Choroid plexus epithelial cell (primary cell): ENCODE measurements around the gene PADI3.

Source experiments
- DNase-seq: peaks from one replicate; pipeline ENCODE4 v3.0.0-alpha.2; 2010; ENCODE audit warnings: low read depth
- H3K4me3 ChIP-seq: 2 replicates; pipeline ENCODE4 v1.5.1; 2011; ENCODE audit warnings: low read depth, mild to moderate bottlenecking, control low read depth, low read length, moderate library complexity
- TF ChIP-seq, protein P1 (sequence below): conservative IDR thresholded peaks from 2 replicates; pipeline ENCODE4 v1.5.1; 2011; ENCODE audit warnings: low read depth, mild to moderate bottlenecking, control low read depth, inconsistent platforms, low read length, moderate library complexity

Gene PADI3

DNA sequence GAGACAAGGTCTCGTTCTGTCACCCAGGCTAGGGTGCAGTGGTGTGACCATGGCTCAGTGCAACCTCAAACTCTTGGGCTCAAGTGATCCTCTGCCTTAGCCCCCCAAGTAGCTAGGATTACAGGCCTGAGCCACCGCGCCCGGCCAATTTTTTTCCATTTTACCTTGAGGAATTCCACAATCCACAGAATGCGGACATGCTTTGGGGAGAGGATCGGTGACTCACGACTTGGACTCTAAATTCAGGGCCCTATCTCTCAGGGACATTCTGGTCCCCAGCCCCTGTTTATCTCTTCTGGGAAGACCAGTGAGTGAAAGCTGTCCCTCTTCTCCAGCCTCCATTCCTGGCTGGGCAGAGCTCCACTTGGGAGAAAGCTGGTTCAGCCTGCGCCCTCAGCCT, 38.7 kb upstream of the PADI3 start:
- DNase-seq, result no peak
- TF ChIP-seq, protein P1, sequence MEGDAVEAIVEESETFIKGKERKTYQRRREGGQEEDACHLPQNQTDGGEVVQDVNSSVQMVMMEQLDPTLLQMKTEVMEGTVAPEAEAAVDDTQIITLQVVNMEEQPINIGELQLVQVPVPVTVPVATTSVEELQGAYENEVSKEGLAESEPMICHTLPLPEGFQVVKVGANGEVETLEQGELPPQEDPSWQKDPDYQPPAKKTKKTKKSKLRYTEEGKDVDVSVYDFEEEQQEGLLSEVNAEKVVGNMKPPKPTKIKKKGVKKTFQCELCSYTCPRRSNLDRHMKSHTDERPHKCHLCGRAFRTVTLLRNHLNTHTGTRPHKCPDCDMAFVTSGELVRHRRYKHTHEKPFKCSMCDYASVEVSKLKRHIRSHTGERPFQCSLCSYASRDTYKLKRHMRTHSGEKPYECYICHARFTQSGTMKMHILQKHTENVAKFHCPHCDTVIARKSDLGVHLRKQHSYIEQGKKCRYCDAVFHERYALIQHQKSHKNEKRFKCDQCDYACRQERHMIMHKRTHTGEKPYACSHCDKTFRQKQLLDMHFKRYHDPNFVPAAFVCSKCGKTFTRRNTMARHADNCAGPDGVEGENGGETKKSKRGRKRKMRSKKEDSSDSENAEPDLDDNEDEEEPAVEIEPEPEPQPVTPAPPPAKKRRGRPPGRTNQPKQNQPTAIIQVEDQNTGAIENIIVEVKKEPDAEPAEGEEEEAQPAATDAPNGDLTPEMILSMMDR, result no peak
- H3K4me3 ChIP-seq, result no peak overlapping the region

DNA sequence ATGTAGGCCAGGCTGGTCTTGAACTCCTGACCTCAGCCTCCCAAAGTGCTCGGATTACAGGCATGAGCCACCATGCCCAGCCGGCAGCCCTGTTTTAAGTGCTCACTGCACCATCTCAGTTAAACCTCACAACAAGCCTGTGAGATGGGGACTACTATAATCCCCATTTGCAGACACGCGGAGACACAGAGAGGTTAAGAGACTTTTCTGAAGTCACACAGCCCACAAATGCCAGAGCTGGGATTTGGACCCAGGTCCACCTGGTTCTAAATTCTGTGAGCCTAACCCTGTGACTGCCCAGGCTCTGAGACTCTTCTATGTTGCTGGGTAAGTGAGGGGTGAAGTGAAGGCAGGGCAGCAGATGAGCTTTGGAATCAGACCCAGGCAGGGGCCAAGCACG, 37.5 kb upstream of the PADI3 start:
- DNase-seq, result no peak
- H3K4me3 ChIP-seq, result no peak overlapping the region
- TF ChIP-seq, protein P1, result no peak

DNA sequence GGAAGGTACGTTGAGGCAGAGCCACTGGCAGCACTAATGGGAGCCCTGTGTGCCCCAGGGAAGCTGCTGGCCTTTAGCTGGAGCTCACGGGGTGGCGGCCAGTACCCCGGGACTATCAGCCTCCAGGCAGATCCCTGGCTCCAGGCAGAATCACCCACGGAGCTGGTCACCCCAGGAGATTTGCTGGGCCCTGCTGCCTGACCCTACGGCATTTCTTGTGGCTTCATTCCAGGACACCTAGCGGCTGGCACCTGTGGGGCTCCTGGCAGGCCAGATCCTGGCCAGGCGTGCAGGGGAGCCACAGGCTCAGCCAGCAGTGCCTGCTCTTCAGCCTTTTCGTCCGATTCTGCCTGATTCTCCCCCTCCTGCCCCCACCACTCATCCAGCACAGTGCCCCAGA, 36.9 kb upstream of the PADI3 start:
- DNase-seq, result no peak
- TF ChIP-seq, protein P1, result no peak
- no peak overlapping the region for H3K4me3 ChIP-seq

DNA sequence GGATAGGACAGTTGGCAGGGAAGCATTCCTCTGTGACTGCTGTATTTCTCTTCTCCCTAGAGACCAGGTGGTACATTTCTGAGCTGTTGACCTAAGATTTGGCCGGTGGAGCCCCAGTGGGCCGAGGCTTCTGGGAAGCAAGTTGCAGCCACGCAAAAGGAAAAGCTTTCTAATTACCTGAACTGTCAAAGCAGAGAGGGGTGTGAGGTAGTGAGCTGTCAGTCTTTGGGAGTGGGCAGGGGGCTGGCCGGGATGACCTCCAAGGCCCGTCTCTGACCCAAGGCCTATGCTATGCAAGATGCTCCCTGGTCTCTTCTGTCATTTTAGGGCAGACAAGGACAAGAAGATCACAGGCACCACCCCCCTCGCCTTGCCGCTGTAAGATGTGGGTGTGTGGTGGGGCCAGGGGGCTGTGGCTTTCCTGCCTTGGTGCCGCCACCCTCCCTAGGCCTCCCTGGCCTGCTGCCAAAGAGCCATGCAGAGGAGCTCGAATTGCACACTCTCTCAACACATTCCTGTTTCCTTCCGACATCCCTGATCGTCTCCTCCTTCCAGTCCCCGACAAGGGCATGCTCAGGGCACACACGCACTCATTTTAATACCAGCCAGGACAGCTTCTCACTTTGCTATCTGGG, 36.3 kb upstream of the PADI3 start:
- peak; percentile 81 for DNase-seq
- TF ChIP-seq, protein P1, result no peak
- H3K4me3 ChIP-seq, result no peak overlapping the region

DNA sequence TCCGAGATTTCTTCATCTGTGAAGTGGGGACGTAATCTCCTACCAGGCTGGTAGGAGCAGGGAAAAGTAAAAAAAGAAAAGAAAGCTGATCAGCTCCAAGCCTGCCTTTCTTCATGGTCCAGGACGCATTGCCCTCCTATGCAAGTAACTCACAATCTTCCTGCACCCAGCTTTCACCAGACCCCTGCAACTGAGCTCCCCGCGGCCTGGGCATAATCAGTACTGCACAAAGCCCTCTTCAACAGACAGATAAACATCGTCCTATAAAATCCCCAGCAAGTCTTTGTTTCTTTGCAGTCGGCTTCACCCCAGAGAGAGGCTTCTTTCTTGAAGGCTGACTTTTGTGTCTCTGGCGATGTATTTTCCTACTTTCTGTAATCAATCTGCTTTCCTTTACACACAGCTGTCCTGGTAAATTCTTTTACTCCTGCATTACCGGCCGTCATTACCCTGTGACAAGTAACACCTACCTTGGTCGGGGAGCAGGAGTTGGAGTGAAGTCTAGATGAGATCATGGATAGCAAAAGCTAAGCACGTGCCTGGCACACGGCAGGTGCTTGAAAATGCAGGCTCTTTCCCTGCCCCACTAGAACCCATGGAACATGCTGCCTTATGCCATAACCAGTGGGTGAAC, 35.6 kb upstream of the PADI3 start:
- no peak overlapping the region for H3K4me3 ChIP-seq
- TF ChIP-seq, protein P1, result no peak

DNA sequence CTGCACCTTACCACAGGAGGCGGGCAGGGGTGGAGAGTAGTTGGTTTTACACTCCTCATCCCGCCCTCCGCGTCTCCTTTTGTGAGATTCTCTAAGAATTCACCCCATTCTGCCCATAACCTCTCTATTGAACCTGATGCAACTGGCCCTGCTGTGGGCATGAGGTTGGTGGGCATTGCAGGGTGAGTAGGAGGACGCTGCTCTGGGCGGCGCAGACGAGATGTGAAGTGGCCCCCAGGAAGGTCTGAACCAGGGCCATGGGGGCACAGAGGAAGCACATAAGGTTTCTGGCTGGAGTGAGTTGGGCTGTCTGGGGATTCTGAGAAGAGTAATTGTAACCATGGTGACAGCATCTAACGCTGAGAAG, 35.1 kb upstream of the PADI3 start:
- TF ChIP-seq, protein P1, result no peak
- no peak for DNase-seq
- no peak overlapping the region for H3K4me3 ChIP-seq

More for the DNA sequence above, 35.6 kb upstream of the PADI3 start:
- DNase-seq, result no peak

DNA sequence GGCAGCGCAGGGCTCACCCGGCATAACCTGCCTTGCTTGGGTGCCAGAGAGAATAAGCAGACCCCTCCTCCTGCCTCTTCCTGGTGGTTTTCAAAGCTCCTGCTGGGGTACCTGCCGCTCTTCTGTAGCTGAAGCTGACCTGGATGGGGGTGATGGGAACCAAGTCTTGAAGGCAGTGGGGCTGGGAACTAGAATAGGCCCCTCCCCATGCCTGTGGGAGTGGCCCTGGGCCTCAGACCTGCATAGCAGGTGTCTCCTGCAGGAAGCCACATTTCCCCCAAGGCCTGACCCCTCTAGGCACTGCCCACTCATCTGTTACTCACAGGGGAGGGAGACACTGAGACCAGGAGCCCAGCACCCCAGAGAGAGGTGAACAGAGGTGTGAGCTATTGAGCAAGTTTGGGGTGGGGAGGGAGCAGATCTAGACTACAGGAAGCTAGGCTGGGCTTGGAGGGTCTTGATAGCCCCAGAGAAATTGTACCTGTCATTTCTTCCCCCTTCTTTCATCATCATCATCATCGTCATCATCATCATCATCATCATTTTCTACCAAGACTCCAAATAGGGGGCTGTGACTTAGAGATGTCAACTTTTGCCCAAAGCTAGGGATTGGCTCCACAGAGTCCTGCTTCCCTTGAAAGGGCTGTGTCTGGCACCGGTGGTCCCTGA, 33.9 kb upstream of the PADI3 start:
- no peak overlapping the region for H3K4me3 ChIP-seq
- TF ChIP-seq, protein P1, result no peak
- DNase-seq, result no peak
